ENCODE measurements around the gene ADK.
"Not testable (repeated sequence)": the region's sequence is repeated elsewhere in the genome, so short reads cannot be mapped to it uniquely, and the experiment has no call there.

The ADK gene

GRCh38 chr10:74145133-74145532 is 5.9 kb upstream of the ADK start:
- no peak for DNase-seq (ENCODE audit: low read depth)

GRCh38 chr10:74146980-74147379 is 4.0 kb upstream of the ADK start:
- DNase-seq (ENCODE audit: low read depth), result not testable (repeated sequence)

- peak; percentile 70 for DNase-seq (ENCODE audit: low read depth)
Measured at GRCh38 chr10:74150204-74150989, 624 bp upstream of the ADK start, which contains the start of gene AP3M1. AP3M1 (minus strand) TSS chr10:74150828; CDS start chr10:74138379, 12,449 bp downstream.

GRCh38 chr10:74151879-74152722 is 1.1 kb downstream of the ADK start:
- DNase-seq (ENCODE audit: low read depth), result no peak

GRCh38 chr10:74153123-74153522 is 2.1 kb downstream of the ADK start:
- no peak for DNase-seq (ENCODE audit: low read depth)

GRCh38 chr10:74153676-74154075 is 2.7 kb downstream of the ADK start:
- no peak for DNase-seq (ENCODE audit: low read depth)

GRCh38 chr10:74156919-74157289 is 5.9 kb downstream of the ADK start:
- no peak for DNase-seq (ENCODE audit: low read depth)

GRCh38 chr10:74160013-74160412 is 9.0 kb downstream of the ADK start:
- no peak for DNase-seq (ENCODE audit: low read depth)

- DNase-seq (ENCODE audit: low read depth), result no peak
Measured at GRCh38 chr10:74163319-74164068, 12.5 kb downstream of the ADK start.

GRCh38 chr10:74164716-74165529 is 13.9 kb downstream of the ADK start:
- no peak for DNase-seq (ENCODE audit: low read depth)

- DNase-seq (ENCODE audit: low read depth), result no peak
Measured at GRCh38 chr10:74165530-74165901, 14.5 kb downstream of the ADK start.

GRCh38 chr10:74167443-74167842 is 16.4 kb downstream of the ADK start:
- no peak for DNase-seq (ENCODE audit: low read depth)

GRCh38 chr10:74171625-74172024 is 20.6 kb downstream of the ADK start:
- DNase-seq (ENCODE audit: low read depth), result no peak

GRCh38 chr10:74174521-74174920 is 23.5 kb downstream of the ADK start:
- DNase-seq (ENCODE audit: low read depth), result no peak

GRCh38 chr10:74175510-74176379 is 24.7 kb downstream of the ADK start:
- no peak for DNase-seq (ENCODE audit: low read depth)

GRCh38 chr10:74176380-74177139 is 25.5 kb downstream of the ADK start:
- DNase-seq (ENCODE audit: low read depth), result peak; percentile 92

- DNase-seq (ENCODE audit: low read depth), result peak; percentile 13
Measured at GRCh38 chr10:74177140-74177677, 26.2 kb downstream of the ADK start.

- DNase-seq (ENCODE audit: low read depth), result no peak
Measured at GRCh38 chr10:74178042-74178791, 27.2 kb downstream of the ADK start.
